CD8-positive, alpha-beta memory T cell (primary cell): ENCODE measurements around the gene SCAMP2. TPM values are rescaled to one million over a fixed set of nuclear protein-coding genes. Genes with fewer than 3 reads are reported as not detected.

Experiments used
- CTCF ChIA-PET: fragments of 350-600 bp; sonication (Branson Sonifier 250); formaldehyde crosslinking; loops from one replicate; lab custom pipeline; 2021; ENCODE audit warnings: antibody characterized with exemption; lab: Charles Lee
- POLR2A ChIA-PET: fragments of 350-600 bp; sonication (Branson Sonifier 250); formaldehyde crosslinking; loops from one replicate; lab custom pipeline; 2021; ENCODE audit warnings: antibody characterized with exemption; lab: Charles Lee
- DNase-seq, 5 donors: peaks; one replicate each; pipeline versions ENCODE4 v3.0.0 to v3.0.0-alpha.2; 2020 to 2022; ENCODE audit warnings: mixed read lengths in 1 of 5
- H3K27ac ChIP-seq: one replicate; pipeline ENCODE4 v1.7.0; 2013; ENCODE audit warnings: low read depth, mild to moderate bottlenecking, low read length, moderate library complexity
- H3K27me3 ChIP-seq: 2 replicates; pipeline ENCODE4 v1.7.0; 2013; ENCODE audit warnings: low read length, mild to moderate bottlenecking; ENCODE audit not compliant: insufficient read depth, poor library complexity, severe bottlenecking
- H3K36me3 ChIP-seq: 2 replicates; pipeline ENCODE4 v1.7.0; 2013; ENCODE audit warnings: mild to moderate bottlenecking, low read length, moderate library complexity; ENCODE audit not compliant: insufficient read depth
- H3K4me1 ChIP-seq: 2 replicates; pipeline ENCODE4 v1.7.0; 2013; ENCODE audit warnings: mild to moderate bottlenecking, low read length, moderate library complexity; ENCODE audit not compliant: insufficient read depth
- H3K4me3 ChIP-seq: 2 replicates; pipeline ENCODE4 v1.7.0; 2013; ENCODE audit warnings: mild to moderate bottlenecking, low read length
- H3K9me3 ChIP-seq: 2 replicates; pipeline ENCODE4 v1.7.0; 2013; ENCODE audit warnings: mild to moderate bottlenecking, low read length
- H3K27ac Mint-ChIP-seq, 8 donors: one replicate each; pipeline ENCODE4 v1.8.0; 2020 to 2021; ENCODE audit warnings: mixed read lengths in 8 of 8, mild to moderate bottlenecking in 6 of 8, inconsistent platforms in 3 of 8, moderate library complexity in 3 of 8
- H3K27me3 Mint-ChIP-seq, 2 donors: one replicate each; pipeline ENCODE4 v1.8.0; 2020 to 2021; ENCODE audit warnings: mixed read lengths in 2 of 2, mild to moderate bottlenecking in 1 of 2, moderate library complexity in 1 of 2
- H3K36me3 Mint-ChIP-seq, 3 donors: one replicate each; pipeline ENCODE4 v1.8.0; 2020 to 2021; ENCODE audit warnings: mixed read lengths in 3 of 3, inconsistent platforms in 1 of 3, mild to moderate bottlenecking in 1 of 3
- H3K4me1 Mint-ChIP-seq, 3 donors: one replicate each; pipeline ENCODE4 v1.8.0; 2020 to 2021; ENCODE audit warnings: mixed read lengths in 3 of 3, inconsistent platforms in 1 of 3, mild to moderate bottlenecking in 1 of 3
- H3K4me3 Mint-ChIP-seq, 7 donors: one replicate each; pipeline ENCODE4 v1.8.0; 2020 to 2021; ENCODE audit warnings: mixed read lengths in 7 of 7, mild to moderate bottlenecking in 6 of 7, moderate library complexity in 4 of 7, inconsistent platforms in 2 of 7
- H3K9me3 Mint-ChIP-seq, 5 donors: one replicate each; pipeline ENCODE4 v1.8.0; 2020 to 2022; ENCODE audit warnings: mixed read lengths in 5 of 5, mild to moderate bottlenecking in 3 of 5, moderate library complexity in 2 of 5, inconsistent platforms in 1 of 5
- polyA plus RNA-seq: library from polyadenylated mRNA; unstranded; fragments of 300-500 nt; fragmentation: Illumina TruSeq; gene quantifications from one replicate; pipeline ENCODE4 v1.2.3, GENCODE V29; 2021
- total RNA-seq, 2 experiments: library from RNA; stranded (reverse); gene quantifications; one replicate each; pipeline ENCODE4 v1.2.3, GENCODE V29; 2021

The SCAMP2 gene
- total and polyA plus RNA-seq, 3 experiments from 2014 or later, result 82.8 to 154 (median 84.2) TPM

GRCh38 chr15:74829991-74830390, 43.2 kb downstream of the SCAMP2 start:
- CTCF ChIA-PET, result interaction anchor here (1.8 kb wide), 1 partner anchor 195 kb away, joined by 4 read pairs; no protein-coding TSS in a partner anchor
- Mint-ChIP-seq H3K4me3 (no peak overlapping the region), H3K36me3 (peaks cover 0 to under 1% (median 0%) of the 10 kb centered on the region in 3 donors), H3K9me3 (no peaks in the 10 kb centered on the region), H3K27ac (no peak overlapping the region), H3K4me1 (peaks cover 0 to 8% (median under 1%) of the 10 kb centered on the region in 3 donors), H3K27me3 (peaks cover 13 to 25% of the 10 kb centered on the region in 2 donors)
- no peaks in the 10 kb centered on the region for H3K4me1 ChIP-seq
- no peaks in the 10 kb centered on the region for H3K9me3 ChIP-seq
- H3K4me3 ChIP-seq, result no peak overlapping the region
- POLR2A ChIA-PET, result no interaction called here
- DNase-seq, result no peak
- H3K27ac ChIP-seq, result no peak overlapping the region
- H3K36me3 ChIP-seq, result no peaks in the 10 kb centered on the region
- peaks cover 15% of the 10 kb centered on the region for H3K27me3 ChIP-seq

DNA sequence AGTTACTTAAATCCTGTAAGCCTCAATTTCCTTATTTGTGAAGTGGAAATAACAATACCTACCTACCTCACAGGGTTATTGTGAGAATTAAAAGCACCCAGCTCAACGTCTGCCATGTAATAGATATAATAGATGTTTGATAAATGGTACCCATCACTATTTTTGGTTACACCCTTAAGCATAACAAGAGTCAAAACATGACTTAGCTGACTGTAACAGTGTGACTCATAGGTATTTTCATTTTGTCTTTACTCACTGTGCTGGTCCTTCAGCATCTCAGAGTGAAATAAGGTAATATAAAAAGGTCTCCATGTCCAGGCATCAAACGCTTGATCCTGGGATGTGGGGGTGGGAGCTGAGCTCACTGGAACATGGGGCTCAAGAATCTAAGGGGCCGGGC, 43.7 kb downstream of the SCAMP2 start:
- peaks cover 0 to 7% (median 1%) of the 10 kb centered on the region in 3 donors for H3K4me1 Mint-ChIP-seq
- Histone ChIP-seq H3K27ac (no peak overlapping the region), H3K27me3 (peaks cover 15% of the 10 kb centered on the region), H3K4me1 (no peaks in the 10 kb centered on the region), H3K9me3 (no peaks in the 10 kb centered on the region), H3K4me3 (no peak overlapping the region), H3K36me3 (no peaks in the 10 kb centered on the region)
- POLR2A ChIA-PET, result no interaction called here
- CTCF ChIA-PET, result interaction anchor here (1.0 to 1.8 kb wide), 4 partner anchors 9 to 194 kb away, joined by 3 to 6 read pairs (median 4); no protein-coding TSS in a partner anchor
- no peaks in the 10 kb centered on the region for H3K9me3 Mint-ChIP-seq
- H3K36me3 Mint-ChIP-seq, result peaks cover 0 to 1% (median 0%) of the 10 kb centered on the region in 3 donors
- no peak overlapping the region for H3K4me3 Mint-ChIP-seq
- H3K27ac Mint-ChIP-seq, result no peak overlapping the region
- no peak for DNase-seq
- H3K27me3 Mint-ChIP-seq, result peaks cover 13 to 30% of the 10 kb centered on the region in 2 donors

- no peak overlapping the region for H3K27ac ChIP-seq
- ChIA-PET CTCF (interaction anchor here (1.0 to 1.8 kb wide), 4 partner anchors 10 to 194 kb away, joined by 3 to 6 read pairs (median 4); no protein-coding TSS in a partner anchor), POLR2A (no interaction called here)
- Mint-ChIP-seq H3K36me3 (peaks cover 0 to 1% (median 0%) of the 10 kb centered on the region in 3 donors), H3K4me3 (no peak overlapping the region), H3K9me3 (no peaks in the 10 kb centered on the region), H3K27me3 (peaks cover 15 to 33% of the 10 kb centered on the region in 2 donors), H3K27ac (no peak overlapping the region), H3K4me1 (peaks cover 0 to 7% (median 1%) of the 10 kb centered on the region in 3 donors)
- peaks cover 15% of the 10 kb centered on the region for H3K27me3 ChIP-seq
- H3K9me3 ChIP-seq, result no peaks in the 10 kb centered on the region
- no peaks in the 10 kb centered on the region for H3K36me3 ChIP-seq
- H3K4me1 ChIP-seq, result no peaks in the 10 kb centered on the region
- H3K4me3 ChIP-seq, result no peak overlapping the region
- no peak for DNase-seq
Measured at GRCh38 chr15:74828835-74829234, 44.3 kb downstream of the SCAMP2 start.

DNA sequence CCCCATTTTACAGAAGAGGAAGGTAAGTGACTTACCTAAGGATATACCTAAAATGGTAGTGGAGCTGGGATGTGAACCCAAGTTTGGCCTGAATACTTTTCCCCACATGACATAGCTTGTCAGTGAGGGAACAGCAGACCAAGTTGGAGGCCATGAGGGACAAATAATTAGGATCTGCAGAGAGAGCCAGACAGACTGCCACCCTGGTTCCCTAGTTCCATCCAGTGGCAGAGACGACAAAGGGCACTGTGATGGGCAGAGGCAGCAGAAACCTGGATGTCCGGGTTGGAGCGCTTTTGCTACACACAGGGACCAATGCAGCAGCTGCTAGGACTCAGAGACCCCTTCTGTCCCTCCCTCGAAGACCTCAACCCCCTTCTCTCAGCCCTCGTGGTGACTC, 45.6 kb downstream of the SCAMP2 start:
- Mint-ChIP-seq H3K4me3 (no peak overlapping the region), H3K9me3 (no peaks in the 10 kb centered on the region), H3K27ac (no peak overlapping the region), H3K36me3 (peaks cover 0 to 1% (median 0%) of the 10 kb centered on the region in 3 donors), H3K4me1 (peaks cover 0 to 7% (median 1%) of the 10 kb centered on the region in 3 donors), H3K27me3 (peaks cover 18 to 33% of the 10 kb centered on the region in 2 donors)
- DNase-seq, result no peak
- Histone ChIP-seq H3K4me3 (no peak overlapping the region), H3K9me3 (no peaks in the 10 kb centered on the region), H3K4me1 (no peaks in the 10 kb centered on the region), H3K27me3 (peaks cover 15% of the 10 kb centered on the region), H3K27ac (no peak overlapping the region), H3K36me3 (no peaks in the 10 kb centered on the region)
- POLR2A ChIA-PET, result interaction anchor here (0.5 kb wide), 1 partner anchor 344 kb away, joined by 3 read pairs; no protein-coding TSS in a partner anchor
- CTCF ChIA-PET, result interaction anchor here (1.3 to 2.6 kb wide), 6 partner anchors 13 to 74 kb away, joined by 5 to 12 read pairs (median 8); no protein-coding TSS in a partner anchor

DNA sequence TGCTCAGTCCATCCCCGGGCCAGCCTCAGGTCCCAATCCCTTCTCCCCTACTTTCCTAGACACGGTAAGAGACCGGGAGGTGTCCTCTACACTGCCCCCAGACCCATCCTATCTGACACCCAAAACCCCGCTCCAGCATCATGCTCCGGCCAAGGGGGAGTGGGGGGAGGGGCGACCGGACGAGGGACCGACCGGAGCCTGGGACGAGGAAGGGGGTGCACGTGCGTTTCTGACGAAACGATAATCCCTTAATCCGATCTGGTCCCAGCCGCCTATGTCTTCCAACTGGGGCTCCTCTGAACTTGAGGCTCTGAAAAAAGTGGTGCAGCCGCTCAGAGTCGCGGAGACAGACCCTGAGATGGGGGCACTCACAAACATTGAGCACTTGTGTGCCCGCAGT, 46.2 kb downstream of the SCAMP2 start:
- H3K27me3 ChIP-seq, result peaks cover 15% of the 10 kb centered on the region
- peaks cover 0 to 7% (median 1%) of the 10 kb centered on the region in 3 donors for H3K4me1 Mint-ChIP-seq
- no peak overlapping the region for H3K4me3 ChIP-seq
- ChIA-PET CTCF (interaction anchor here (1.2 to 2.6 kb wide), 7 partner anchors 13 to 74 kb away, joined by 4 to 12 read pairs (median 7); no protein-coding TSS in a partner anchor), POLR2A (no interaction called here)
- H3K36me3 Mint-ChIP-seq, result peaks cover 0 to 1% (median 0%) of the 10 kb centered on the region in 3 donors
- H3K27me3 Mint-ChIP-seq, result peaks cover 18 to 33% of the 10 kb centered on the region in 2 donors
- no peak for DNase-seq
- H3K27ac Mint-ChIP-seq, result no peak overlapping the region
- H3K4me1 ChIP-seq, result no peaks in the 10 kb centered on the region
- H3K9me3 Mint-ChIP-seq, result no peaks in the 10 kb centered on the region
- no peaks in the 10 kb centered on the region for H3K36me3 ChIP-seq
- no peaks in the 10 kb centered on the region for H3K9me3 ChIP-seq
- H3K27ac ChIP-seq, result no peak overlapping the region
- H3K4me3 Mint-ChIP-seq, result no peak overlapping the region

DNA sequence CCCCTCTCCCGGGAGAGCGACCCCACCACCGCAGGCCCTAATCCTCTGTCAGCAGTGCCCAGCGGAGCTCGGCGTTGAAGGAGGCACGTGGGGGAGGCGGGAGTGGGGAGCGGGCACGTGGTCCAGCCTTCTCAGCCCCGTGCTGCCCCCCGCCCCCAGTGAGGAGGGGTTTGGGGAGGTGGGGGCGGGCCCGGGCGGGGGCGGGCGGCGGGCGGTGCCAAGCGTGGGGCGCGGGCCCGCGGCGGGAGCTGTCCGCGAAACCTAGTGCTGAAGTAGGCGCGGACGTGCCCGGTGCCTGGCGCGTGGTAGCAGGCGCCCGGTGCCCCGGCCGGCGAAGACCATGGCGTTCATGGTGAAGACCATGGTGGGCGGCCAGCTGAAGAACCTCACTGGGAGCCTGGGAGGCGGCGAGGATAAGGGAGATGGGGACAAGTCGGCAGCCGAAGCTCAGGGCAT, 46.8 kb downstream of the SCAMP2 start, which contains the start of gene CPLX3:
CPLX3 (plus strand) TSS at position 264 of the 456 bp plus-strand sequence; CDS start at position 341, 77 bp downstream.
- Mint-ChIP-seq H3K36me3 (peaks cover 0 to 1% (median 0%) of the 10 kb centered on the region in 3 donors), H3K9me3 (no peaks in the 10 kb centered on the region), H3K4me1 (peaks cover 0 to 7% (median 1%) of the 10 kb centered on the region in 3 donors), H3K4me3 (no peak within 1 kb of the TSS), H3K27me3 (peaks cover 18 to 33% of the 10 kb centered on the region in 2 donors), H3K27ac (no peak within 1 kb of the TSS)
- peak; percentile 28 to 62 (median 44) for DNase-seq
- Histone ChIP-seq H3K27ac (no peak within 1 kb of the TSS), H3K36me3 (no peaks in the 10 kb centered on the region), H3K4me3 (no peak within 1 kb of the TSS), H3K4me1 (no peaks in the 10 kb centered on the region), H3K9me3 (no peaks in the 10 kb centered on the region), H3K27me3 (peaks cover 15% of the 10 kb centered on the region)
- CTCF ChIA-PET, result interaction anchor here (0.8 to 2.6 kb wide), 8 partner anchors 11 to 75 kb away, joined by 3 to 12 read pairs (median 6); no protein-coding TSS in a partner anchor
- POLR2A ChIA-PET, result no interaction called here

DNA sequence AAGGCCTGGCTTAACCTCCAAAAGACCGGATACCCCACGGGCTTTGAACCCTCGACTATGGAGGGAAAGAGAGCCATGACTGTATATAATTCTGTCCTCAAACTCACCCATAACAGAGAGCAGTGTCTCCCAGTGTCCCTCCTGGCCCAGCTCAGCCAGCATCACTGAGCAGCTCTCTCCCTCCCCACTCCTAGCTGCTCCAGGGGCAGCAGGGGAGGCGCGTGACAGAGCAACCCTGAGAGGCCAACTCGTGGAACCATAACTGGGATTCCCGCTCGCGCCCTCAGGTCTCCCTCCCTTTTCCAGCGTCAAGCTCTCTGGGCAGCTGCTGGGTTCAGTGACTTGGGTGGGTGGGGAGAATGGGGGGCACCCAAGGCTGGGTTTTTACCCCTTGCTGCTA, 47.3 kb downstream of the SCAMP2 start:
- Histone ChIP-seq H3K27ac (no peak overlapping the region), H3K36me3 (no peaks in the 10 kb centered on the region), H3K4me1 (no peaks in the 10 kb centered on the region), H3K27me3 (peaks cover 15% of the 10 kb centered on the region), H3K4me3 (no peak overlapping the region), H3K9me3 (no peaks in the 10 kb centered on the region)
- no peak overlapping the region for H3K27ac Mint-ChIP-seq
- POLR2A ChIA-PET, result no interaction called here
- no peaks in the 10 kb centered on the region for H3K9me3 Mint-ChIP-seq
- CTCF ChIA-PET, result interaction anchor here (0.8 to 2.6 kb wide), 7 partner anchors 10 to 75 kb away, joined by 3 to 12 read pairs (median 7); no protein-coding TSS in a partner anchor
- peaks cover 18 to 33% of the 10 kb centered on the region in 2 donors for H3K27me3 Mint-ChIP-seq
- no peak overlapping the region for H3K4me3 Mint-ChIP-seq
- peaks cover 0 to 1% (median 0%) of the 10 kb centered on the region in 3 donors for H3K36me3 Mint-ChIP-seq
- DNase-seq, result no peak
- H3K4me1 Mint-ChIP-seq, result peaks cover 0 to 7% (median 1%) of the 10 kb centered on the region in 3 donors

GRCh38 chr15:74824976-74825375, 48.2 kb downstream of the SCAMP2 start:
- ChIA-PET POLR2A (no interaction called here), CTCF (interaction anchor here (0.5 to 1.5 kb wide), 3 partner anchors 9 to 704 kb away, joined by 3 to 4 read pairs (median 3); no protein-coding TSS in a partner anchor)
- H3K9me3 ChIP-seq, result no peaks in the 10 kb centered on the region
- Mint-ChIP-seq H3K4me1 (peaks cover 0 to 7% (median 1%) of the 10 kb centered on the region in 3 donors), H3K9me3 (no peaks in the 10 kb centered on the region), H3K4me3 (no peak overlapping the region), H3K27ac (no peak overlapping the region), H3K27me3 (peaks cover 16 to 32% of the 10 kb centered on the region in 2 donors), H3K36me3 (peaks cover 0 to 1% (median 0%) of the 10 kb centered on the region in 3 donors)
- H3K27me3 ChIP-seq, result peaks cover 15% of the 10 kb centered on the region
- no peak for DNase-seq
- no peak overlapping the region for H3K4me3 ChIP-seq
- H3K27ac ChIP-seq, result no peak overlapping the region
- no peaks in the 10 kb centered on the region for H3K36me3 ChIP-seq
- H3K4me1 ChIP-seq, result no peaks in the 10 kb centered on the region
